Parathyroid adenoma (tissue), 2 donors: ENCODE results near the gene CEL.

ENCODE experiments used
- H2AFZ ChIP-seq: fragments of 300-600 bp; sonication (generic); one replicate; pipeline ENCODE4 v1.7.0; 2017; ENCODE audit warnings: antibody characterized with exemption, mild to moderate bottlenecking
- H3K27ac ChIP-seq: fragments of 300-600 bp; sonication (generic); one replicate; pipeline ENCODE4 v1.7.0; 2017
- H3K27me3 ChIP-seq: fragments of 300-600 bp; sonication (generic); one replicate; pipeline ENCODE4 v1.7.0; 2017; ENCODE audit warnings: low read length; ENCODE audit not compliant: control insufficient read depth, insufficient read depth
- H3K36me3 ChIP-seq: fragments of 300-600 bp; sonication (generic); one replicate; pipeline ENCODE4 v1.7.0; 2017; ENCODE audit warnings: low read length; ENCODE audit not compliant: control insufficient read depth, insufficient read depth
- H3K4me1 ChIP-seq: fragments of 300-600 bp; sonication (generic); one replicate; pipeline ENCODE4 v1.7.0; 2017; ENCODE audit warnings: control low read depth
- H3K4me2 ChIP-seq: fragments of 300-600 bp; sonication (generic); one replicate; pipeline ENCODE4 v1.7.0; 2017; ENCODE audit warnings: low read length
- H3K4me3 ChIP-seq: fragments of 300-600 bp; sonication (generic); one replicate; pipeline ENCODE4 v1.7.0; 2017; ENCODE audit warnings: low read depth, low read length
- H3K79me2 ChIP-seq: fragments of 300-600 bp; sonication (generic); one replicate; pipeline ENCODE4 v1.7.0; 2017; ENCODE audit warnings: control low read depth
- H3K9ac ChIP-seq: fragments of 300-600 bp; sonication (generic); one replicate; pipeline ENCODE4 v1.7.0; 2017; ENCODE audit warnings: mild to moderate bottlenecking
- H3K9me3 ChIP-seq: fragments of 300-600 bp; sonication (generic); one replicate; pipeline ENCODE4 v1.7.0; 2017; ENCODE audit warnings: low read length; ENCODE audit not compliant: control insufficient read depth
- TF ChIP-seq, protein P1 (sequence below): fragments of 300-600 bp; sonication (generic); IDR thresholded peaks from one replicate; pipeline ENCODE4 v1.7.0; 2017; ENCODE audit warnings: antibody characterized with exemption, mild to moderate bottlenecking
- donor health status: primary hyperparathyroidism.

CEL gene

DNA sequence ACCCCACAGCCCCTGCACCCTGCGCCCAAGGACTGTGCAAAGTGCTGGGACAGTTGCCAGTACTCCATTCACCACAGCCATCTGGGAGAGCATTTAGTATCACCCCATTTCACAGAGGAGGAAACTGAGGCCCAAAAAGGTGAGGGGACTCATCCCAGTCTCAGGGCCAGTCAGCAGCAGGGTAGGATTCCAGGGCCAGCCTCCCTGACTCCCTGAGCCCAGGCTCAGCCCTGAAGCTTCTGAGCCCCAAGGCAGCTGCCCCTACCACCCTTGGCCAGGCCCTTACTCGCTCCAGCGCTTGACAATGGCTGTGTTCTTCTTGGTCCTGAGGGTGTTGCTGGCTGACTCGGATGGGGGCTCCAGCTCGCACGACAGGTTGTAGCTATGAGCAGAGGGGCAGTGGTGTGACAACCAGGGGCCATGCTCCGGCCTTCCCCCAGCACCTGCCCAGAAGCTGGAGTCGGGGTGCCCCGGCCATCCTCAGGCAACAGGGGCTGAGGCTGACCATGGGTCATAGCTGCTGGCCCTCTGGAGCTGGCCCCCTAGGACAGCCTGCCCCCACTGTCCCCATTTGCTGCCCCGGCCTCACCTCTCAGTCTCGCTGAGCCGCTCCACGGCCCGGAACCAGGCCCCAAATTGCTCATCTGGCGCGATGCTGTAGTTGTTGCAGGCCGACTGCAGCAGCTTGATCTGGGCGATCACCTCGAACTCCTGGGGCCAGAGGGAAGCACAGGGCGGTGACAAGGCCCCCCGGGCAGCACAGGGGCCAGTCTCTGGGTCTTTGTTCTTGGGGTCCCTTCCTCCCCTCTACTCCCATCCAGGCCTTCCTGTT lies 40.6 kb downstream of the CEL start:
- no peaks in the 10 kb centered on the region for H3K9me3 ChIP-seq
- H3K79me2 ChIP-seq, result no peaks in the 10 kb centered on the region
- H2AFZ ChIP-seq, result no peak overlapping the region
- H3K36me3 ChIP-seq, result no peaks in the 10 kb centered on the region
- no peak overlapping the region for H3K4me3 ChIP-seq
- TF ChIP-seq, protein P1, sequence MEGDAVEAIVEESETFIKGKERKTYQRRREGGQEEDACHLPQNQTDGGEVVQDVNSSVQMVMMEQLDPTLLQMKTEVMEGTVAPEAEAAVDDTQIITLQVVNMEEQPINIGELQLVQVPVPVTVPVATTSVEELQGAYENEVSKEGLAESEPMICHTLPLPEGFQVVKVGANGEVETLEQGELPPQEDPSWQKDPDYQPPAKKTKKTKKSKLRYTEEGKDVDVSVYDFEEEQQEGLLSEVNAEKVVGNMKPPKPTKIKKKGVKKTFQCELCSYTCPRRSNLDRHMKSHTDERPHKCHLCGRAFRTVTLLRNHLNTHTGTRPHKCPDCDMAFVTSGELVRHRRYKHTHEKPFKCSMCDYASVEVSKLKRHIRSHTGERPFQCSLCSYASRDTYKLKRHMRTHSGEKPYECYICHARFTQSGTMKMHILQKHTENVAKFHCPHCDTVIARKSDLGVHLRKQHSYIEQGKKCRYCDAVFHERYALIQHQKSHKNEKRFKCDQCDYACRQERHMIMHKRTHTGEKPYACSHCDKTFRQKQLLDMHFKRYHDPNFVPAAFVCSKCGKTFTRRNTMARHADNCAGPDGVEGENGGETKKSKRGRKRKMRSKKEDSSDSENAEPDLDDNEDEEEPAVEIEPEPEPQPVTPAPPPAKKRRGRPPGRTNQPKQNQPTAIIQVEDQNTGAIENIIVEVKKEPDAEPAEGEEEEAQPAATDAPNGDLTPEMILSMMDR, result no peak
- H3K4me2 ChIP-seq, result no peak overlapping the region
- no peaks in the 10 kb centered on the region for H3K27me3 ChIP-seq
- H3K4me1 ChIP-seq, result no peaks in the 10 kb centered on the region
- H3K27ac ChIP-seq, result no peak overlapping the region
- H3K9ac ChIP-seq, result no peak overlapping the region

DNA sequence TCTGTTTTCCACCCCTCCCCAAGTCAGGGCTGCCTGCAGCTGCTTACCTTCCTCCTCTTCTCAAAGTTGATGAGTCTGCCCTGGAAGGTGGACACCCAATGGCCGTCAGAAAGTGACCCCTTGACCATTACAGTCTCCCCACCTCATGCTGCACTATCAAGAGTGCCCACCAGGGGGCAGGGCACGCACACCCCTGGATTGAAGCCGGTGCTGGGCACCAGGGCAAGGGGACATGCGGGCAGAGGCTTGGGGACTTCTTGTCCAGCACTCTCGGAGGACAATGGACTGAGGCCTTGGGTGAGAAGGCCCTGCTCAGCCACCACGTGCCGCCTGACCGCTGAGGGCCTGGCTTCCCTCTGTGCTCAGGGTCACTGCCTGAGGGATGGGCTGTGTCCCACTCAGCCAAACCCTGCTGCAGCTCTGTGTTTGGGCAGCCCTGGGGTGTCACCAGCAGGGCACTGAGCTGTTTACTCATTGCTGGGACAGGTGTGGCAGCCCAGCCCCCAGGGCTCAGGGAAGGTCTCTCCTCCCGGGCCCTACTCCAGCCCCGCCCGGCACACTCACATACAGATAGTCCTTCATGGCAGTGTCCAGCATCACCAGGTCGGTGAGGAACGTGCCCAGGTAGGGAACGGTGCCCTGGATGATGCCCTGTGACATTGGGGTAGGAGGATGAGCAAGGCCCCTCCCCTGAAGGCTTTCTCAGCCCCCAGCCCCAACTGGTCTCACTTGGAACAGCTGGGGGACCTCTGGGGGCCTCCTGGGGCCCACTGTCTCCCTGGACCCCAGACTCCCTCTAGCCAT lies 41.6 kb downstream of the CEL start:
- Histone ChIP-seq H3K4me3 (no peak overlapping the region), H2AFZ (no peak overlapping the region), H3K27me3 (no peaks in the 10 kb centered on the region), H3K9me3 (no peaks in the 10 kb centered on the region), H3K27ac (no peak overlapping the region), H3K4me2 (no peak overlapping the region), H3K9ac (no peak overlapping the region), H3K79me2 (no peaks in the 10 kb centered on the region), H3K4me1 (no peaks in the 10 kb centered on the region), H3K36me3 (no peaks in the 10 kb centered on the region)
- TF ChIP-seq, protein P1, result peak; percentile 94

DNA sequence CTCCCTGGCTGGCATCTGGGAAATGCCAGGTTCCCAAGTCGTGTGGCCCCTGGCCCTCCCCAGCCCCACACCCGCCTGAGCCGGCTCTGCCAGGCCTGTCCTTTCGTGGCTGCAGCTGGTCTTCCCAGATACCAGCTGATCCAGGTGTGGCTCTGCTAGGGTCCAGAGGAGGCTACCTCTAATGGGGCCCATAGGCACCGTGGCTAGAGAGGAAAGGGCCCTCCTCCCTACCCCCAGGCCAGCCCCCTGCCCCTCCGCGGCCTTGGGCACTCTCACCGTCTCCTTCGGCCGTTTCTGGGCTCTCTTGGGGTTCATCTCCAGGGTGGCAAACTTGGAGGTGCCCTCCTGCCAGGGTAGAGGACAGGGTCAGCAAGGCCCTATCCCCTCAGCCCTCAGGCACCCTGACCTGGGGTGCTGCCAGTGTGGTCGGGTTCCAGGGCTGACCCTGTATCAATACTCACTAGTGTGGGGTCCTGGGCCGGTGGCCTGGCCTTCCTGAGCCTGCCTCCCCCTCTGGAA lies 42.3 kb downstream of the CEL start:
- Histone ChIP-seq H3K36me3 (no peaks in the 10 kb centered on the region), H3K9ac (no peak overlapping the region), H2AFZ (no peak overlapping the region), H3K4me3 (no peak overlapping the region), H3K79me2 (no peaks in the 10 kb centered on the region), H3K4me1 (no peaks in the 10 kb centered on the region), H3K4me2 (no peak overlapping the region), H3K27me3 (no peaks in the 10 kb centered on the region), H3K9me3 (no peaks in the 10 kb centered on the region), H3K27ac (no peak overlapping the region)
- TF ChIP-seq, protein P1, result no peak

DNA sequence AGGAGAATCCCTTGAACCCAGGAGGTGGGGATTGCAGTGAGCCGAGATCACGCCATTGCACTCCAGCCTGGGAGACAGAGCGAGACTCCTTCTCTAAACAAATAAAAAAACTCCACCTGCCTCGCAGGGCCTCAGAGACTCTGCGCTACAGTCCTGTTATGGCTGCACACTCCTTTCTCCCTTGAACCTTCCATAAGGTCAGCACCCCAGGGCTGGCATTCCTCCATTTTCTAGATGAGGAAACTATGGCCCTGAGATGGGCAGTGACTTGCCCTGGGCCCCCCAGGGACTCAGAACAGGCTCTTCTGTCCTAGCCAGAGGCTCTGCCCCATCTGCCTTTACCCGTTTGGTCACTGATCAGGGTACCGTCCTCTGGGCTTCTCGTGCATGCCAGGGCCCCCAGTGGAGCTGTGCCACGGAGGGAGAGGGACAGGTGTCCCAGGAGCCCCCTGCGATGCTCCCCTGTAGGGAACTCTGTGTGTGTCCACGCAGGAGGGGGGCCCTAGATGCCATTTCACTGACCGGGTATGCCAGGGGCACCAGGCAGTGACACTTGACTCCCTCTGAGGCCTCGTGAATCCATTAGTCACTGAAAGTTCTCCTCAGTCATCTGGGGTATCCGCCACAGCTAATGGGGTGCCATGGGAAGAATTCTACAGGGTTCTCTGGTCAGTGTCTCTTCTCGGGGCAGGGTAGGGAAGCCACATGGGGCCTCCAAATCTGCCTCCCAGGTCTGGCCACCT lies 43.1 kb downstream of the CEL start:
- H3K9ac ChIP-seq, result no peak overlapping the region
- H3K4me2 ChIP-seq, result no peak overlapping the region
- H3K4me1 ChIP-seq, result no peaks in the 10 kb centered on the region
- H3K4me3 ChIP-seq, result no peak overlapping the region
- no peaks in the 10 kb centered on the region for H3K79me2 ChIP-seq
- no peaks in the 10 kb centered on the region for H3K27me3 ChIP-seq
- TF ChIP-seq, protein P1, result no peak
- H3K9me3 ChIP-seq, result no peaks in the 10 kb centered on the region
- H3K27ac ChIP-seq, result no peak overlapping the region
- H2AFZ ChIP-seq, result no peak overlapping the region
- H3K36me3 ChIP-seq, result no peaks in the 10 kb centered on the region
